EL (cell line): ENCODE data around the gene TNFRSF25.
"Not testable (repeated sequence)": the region's sequence is repeated elsewhere in the genome, so short reads cannot be mapped to it uniquely, and the experiment has no call there.

ENCODE experiments used
- DNase-seq: peaks from one replicate; pipeline ENCODE4 v3.0.0-alpha.2; 2016

The TNFRSF25 gene

GRCh38 chr1:6429660-6430411 is 36.1 kb downstream of the TNFRSF25 start:
- not testable (repeated sequence) for DNase-seq

GRCh38 chr1:6428453-6428852 is 37.5 kb downstream of the TNFRSF25 start:
- not testable (repeated sequence) for DNase-seq

GRCh38 chr1:6427441-6428390 is 38.3 kb downstream of the TNFRSF25 start:
- DNase-seq = no peak

- DNase-seq = no peak
These were observed 39.0 kb downstream of the TNFRSF25 start for GRCh38 chr1:6426972-6427350.

- DNase-seq = no peak
These were observed 39.5 kb downstream of the TNFRSF25 start for GRCh38 chr1:6426277-6426971.

GRCh38 chr1:6425658-6426057 is 40.3 kb downstream of the TNFRSF25 start:
- no peak for DNase-seq

GRCh38 chr1:6424619-6425593 is 41.1 kb downstream of the TNFRSF25 start, which contains the start of gene ESPN:
Gene ESPN, plus strand, starts transcription at chr1:6424776. Its CDS starts 180 bp downstream, at chr1:6424956.
- no peak for DNase-seq

GRCh38 chr1:6424000-6424565 is 41.9 kb downstream of the TNFRSF25 start:
- no peak for DNase-seq

- peak; percentile 63 for DNase-seq
These were observed 42.5 kb downstream of the TNFRSF25 start for GRCh38 chr1:6423321-6423999.

- DNase-seq = no peak
These were observed 44.7 kb downstream of the TNFRSF25 start for GRCh38 chr1:6421266-6421665.

GRCh38 chr1:6420454-6421042 is 45.4 kb downstream of the TNFRSF25 start:
- no peak for DNase-seq

GRCh38 chr1:6419804-6420453 is 46.0 kb downstream of the TNFRSF25 start, which contains the start of gene HES2:
Gene HES2, minus strand, starts transcription at chr1:6419919. Its CDS starts 99 bp downstream, at chr1:6419820.
- DNase-seq = no peak

GRCh38 chr1:6419397-6419803 is 46.6 kb downstream of the TNFRSF25 start:
- no peak for DNase-seq

GRCh38 chr1:6418668-6419396 is 47.1 kb downstream of the TNFRSF25 start:
- DNase-seq = no peak

- no peak for DNase-seq
These were observed 47.9 kb downstream of the TNFRSF25 start for GRCh38 chr1:6417961-6418667.

- no peak for DNase-seq
These were observed 49.1 kb downstream of the TNFRSF25 start for GRCh38 chr1:6416906-6417305.

- no peak for DNase-seq
These were observed 49.7 kb downstream of the TNFRSF25 start for GRCh38 chr1:6416295-6416656.

- DNase-seq = no peak
These were observed 50.9 kb downstream of the TNFRSF25 start for GRCh38 chr1:6414881-6415626.
